ENCODE results near the gene E2F4. TPM values are rescaled to one million over a fixed set of nuclear protein-coding genes. Genes with fewer than 3 reads are reported as not detected.
A peak's percentile ranks its signal among the peaks of the same experiment; 100 is the strongest.

Gene E2F4
- total RNA-seq, 2 donors from 2014 or later = 71.8 to 72.8 TPM

- Mint-ChIP-seq H3K27me3 (ENCODE audit: insufficient read depth) (peaks cover 50% of the 10 kb centered on the region), H3K36me3 (ENCODE audit: low read depth) (peaks cover 29% of the 10 kb centered on the region), H3K27ac (no peak overlapping the region), H3K4me1 (peaks cover 6% of the 10 kb centered on the region), H3K9me3 (no peaks in the 10 kb centered on the region), H3K4me3 (peak overlapping the region; percentile 59)
- H3K27ac ChIP-seq (ENCODE audit: low read depth, low read length) = no peak overlapping the region
- WGBS, 2 experiments (ENCODE audit: insufficient coverage in 1 of 2, insufficient read length in 1 of 2) = 11 to 31% methylated on average over 38 to 94 of the region's 94 CpGs
- H3K9me3 ChIP-seq (ENCODE audit: control insufficient read depth, low read length) = no peaks in the 10 kb centered on the region
- H3K27me3 ChIP-seq (ENCODE audit: control insufficient read depth, insufficient read depth, low read length, poor library complexity, severe bottlenecking) = peaks cover 57% of the 10 kb centered on the region
- peak overlapping the region; percentile 38 for H3K9ac ChIP-seq (ENCODE audit: extremely low read depth, low read length, poor library complexity, severe bottlenecking)
- peaks cover 25% of the 10 kb centered on the region for H3K36me3 ChIP-seq (ENCODE audit: control insufficient read depth, insufficient read depth, low read length)
- H3K4me1 ChIP-seq (ENCODE audit: control insufficient read depth, insufficient read depth, low read length) = no peaks in the 10 kb centered on the region
- H3K4me3 ChIP-seq (ENCODE audit: low read length) = peak overlapping the region; percentile 75
- peak; percentile 67 for TF ChIP-seq CTCF (conservative IDR thresholded peaks at IDR 0.05)
- peak; percentile 93 for DNase-seq
Measured at GRCh38 chr16:67150047-67150832, 41.7 kb upstream of the E2F4 start.

- Histone ChIP-seq H3K4me1 (ENCODE audit: control insufficient read depth, insufficient read depth, low read length) (no peaks in the 10 kb centered on the region), H3K9ac (ENCODE audit: extremely low read depth, low read length, poor library complexity, severe bottlenecking) (peak within 1 kb of the TSS; percentile 38), H3K27me3 (ENCODE audit: control insufficient read depth, insufficient read depth, low read length, poor library complexity, severe bottlenecking) (peaks cover 64% of the 10 kb centered on the region), H3K9me3 (ENCODE audit: control insufficient read depth, low read length) (no peaks in the 10 kb centered on the region), H3K27ac (ENCODE audit: low read depth, low read length) (no peak within 1 kb of the TSS), H3K4me3 (ENCODE audit: low read length) (peak within 1 kb of the TSS; percentile 75), H3K36me3 (ENCODE audit: control insufficient read depth, insufficient read depth, low read length) (peaks cover 18% of the 10 kb centered on the region)
- peak within 1 kb of the TSS; percentile 80 for H3K27ac Mint-ChIP-seq
- H3K36me3 Mint-ChIP-seq (ENCODE audit: low read depth) = peaks cover 23% of the 10 kb centered on the region
- peaks cover 57% of the 10 kb centered on the region for H3K27me3 Mint-ChIP-seq (ENCODE audit: insufficient read depth)
- WGBS, 2 experiments (ENCODE audit: insufficient coverage in 1 of 2, insufficient read length in 1 of 2) = 6 to 12% methylated on average over 16 to 34 of the region's 34 CpGs
- H3K4me3 Mint-ChIP-seq = peak within 1 kb of the TSS; percentile 59
- H3K9me3 Mint-ChIP-seq = no peaks in the 10 kb centered on the region
- TF ChIP-seq CTCF (conservative IDR thresholded peaks at IDR 0.05) = no peak
- DNase-seq = peak; percentile 92
- peaks cover 6% of the 10 kb centered on the region for H3K4me1 Mint-ChIP-seq
Measured at GRCh38 chr16:67150833-67151396, 41.0 kb upstream of the E2F4 start, which contains the start of gene B3GNT9. B3GNT9 (minus strand) TSS chr16:67150998; CDS start chr16:67150485, 513 bp downstream.

GRCh38 chr16:67151431-67152097, 40.4 kb upstream of the E2F4 start:
- Mint-ChIP-seq H3K27ac (peak overlapping the region; percentile 80), H3K27me3 (ENCODE audit: insufficient read depth) (peaks cover 63% of the 10 kb centered on the region), H3K4me1 (peaks cover 6% of the 10 kb centered on the region), H3K4me3 (peak overlapping the region; percentile 59), H3K9me3 (no peaks in the 10 kb centered on the region), H3K36me3 (ENCODE audit: low read depth) (peaks cover 16% of the 10 kb centered on the region)
- no peak for DNase-seq
- Histone ChIP-seq H3K4me1 (ENCODE audit: control insufficient read depth, insufficient read depth, low read length) (no peaks in the 10 kb centered on the region), H3K9ac (ENCODE audit: extremely low read depth, low read length, poor library complexity, severe bottlenecking) (no peak overlapping the region), H3K27me3 (ENCODE audit: control insufficient read depth, insufficient read depth, low read length, poor library complexity, severe bottlenecking) (peaks cover 70% of the 10 kb centered on the region), H3K27ac (ENCODE audit: low read depth, low read length) (no peak overlapping the region), H3K4me3 (ENCODE audit: low read length) (no peak overlapping the region), H3K9me3 (ENCODE audit: control insufficient read depth, low read length) (no peaks in the 10 kb centered on the region), H3K36me3 (ENCODE audit: control insufficient read depth, insufficient read depth, low read length) (peaks cover 13% of the 10 kb centered on the region)
- 73 to 87% methylated on average over 3 to 7 of the region's 8 CpGs for WGBS, 2 experiments (ENCODE audit: insufficient coverage in 1 of 2, insufficient read length in 1 of 2)
- TF ChIP-seq CTCF (conservative IDR thresholded peaks at IDR 0.05) = peak; percentile 36

Data from endodermal cell (in vitro differentiated cells).